HG03442 (cell line): Measurements from ENCODE around the gene TMPRSS6.

ENCODE experiments used
- ATAC-seq: cut with Tn5 transposase; IDR thresholded peaks from one replicate; pipeline ENCODE4 v1.9.1; 2021; ENCODE audit warnings: mild to moderate bottlenecking, moderate library complexity; ENCODE audit not compliant: unreplicated experiment

TMPRSS6 gene

GRCh38 chr22:37109242-37109917, at the start of gene TMPRSS6:
Gene TMPRSS6 (minus strand): TSS chr22:37109713. CDS start chr22:37103417, 6,296 bp downstream.
- ATAC-seq: no peak

- ATAC-seq: no peak
Observed at GRCh38 chr22:37158963-37159290, 49.4 kb upstream of the TMPRSS6 start.

GRCh38 chr22:37157516-37158285, 48.2 kb upstream of the TMPRSS6 start:
- no peak for ATAC-seq

- no peak for ATAC-seq
Observed at GRCh38 chr22:37156686-37157435, 47.3 kb upstream of the TMPRSS6 start.

- ATAC-seq: no peak
Observed at GRCh38 chr22:37155971-37156370, 46.5 kb upstream of the TMPRSS6 start.

- peak; percentile 42 for ATAC-seq
Observed at GRCh38 chr22:37154925-37155712, 45.6 kb upstream of the TMPRSS6 start.

GRCh38 chr22:37153901-37154300, 44.4 kb upstream of the TMPRSS6 start:
- no peak for ATAC-seq

- no peak for ATAC-seq
Observed at GRCh38 chr22:37151401-37151800, 41.9 kb upstream of the TMPRSS6 start.

- no peak for ATAC-seq
Observed at GRCh38 chr22:37150701-37151100, 41.2 kb upstream of the TMPRSS6 start.

GRCh38 chr22:37148742-37149665, 39.5 kb upstream of the TMPRSS6 start:
- ATAC-seq: no peak

- ATAC-seq: no peak
Observed at GRCh38 chr22:37148031-37148651, 38.6 kb upstream of the TMPRSS6 start.

GRCh38 chr22:37147186-37147990, 37.9 kb upstream of the TMPRSS6 start:
- no peak for ATAC-seq

- ATAC-seq: no peak
Observed at GRCh38 chr22:37146507-37147180, 37.1 kb upstream of the TMPRSS6 start.

- ATAC-seq: no peak
Observed at GRCh38 chr22:37146051-37146385, 36.5 kb upstream of the TMPRSS6 start.

GRCh38 chr22:37145180-37146050, 35.9 kb upstream of the TMPRSS6 start:
- no peak for ATAC-seq

GRCh38 chr22:37144180-37144554, 34.7 kb upstream of the TMPRSS6 start:
- no peak for ATAC-seq

- no peak for ATAC-seq
Observed at GRCh38 chr22:37141971-37142370, 32.5 kb upstream of the TMPRSS6 start.
